CD14-positive monocyte (primary cell): ENCODE data around the gene XYLT1. TPM values are rescaled to one million over a fixed set of nuclear protein-coding genes. Genes with fewer than 3 reads are reported as not detected.

Experiments
- DNase-seq, 3 donors: peaks; one replicate each; pipeline ENCODE4 v3.0.0-alpha.2; 2011 to 2022
- H2AFZ ChIP-seq: 2 replicates; pipeline ENCODE4 v1.6.0; 2012; ENCODE audit warnings: mild to moderate bottlenecking, low read depth, low read length, inconsistent platforms; ENCODE audit not compliant: insufficient read depth, poor library complexity, severe bottlenecking
- H3K27ac ChIP-seq, 2 donors: 1 replicate in 1 of 2; 2 replicates in 1 of 2; pipeline ENCODE4 v1.5.1; 2012 to 2013; ENCODE audit warnings: low read length in 2 of 2, control low read depth in 1 of 2, inconsistent platforms in 1 of 2, low read depth in 1 of 2, mild to moderate bottlenecking in 1 of 2
- H3K27me3 ChIP-seq, 2 donors: one replicate each; pipeline versions ENCODE4 v1.6.0 to v1.6.1; 2011 to 2013; ENCODE audit warnings: low read length in 2 of 2; ENCODE audit not compliant: control insufficient read depth in 2 of 2, insufficient read depth in 2 of 2
- H3K36me3 ChIP-seq, 2 donors: replicated peaks in 1 of 2; 1 replicate in 1 of 2; 2 replicates in 1 of 2; pipeline versions ENCODE4 v1.5.1 to v1.6.1; 2012 to 2013; ENCODE audit warnings: low read length in 2 of 2, control low read depth in 1 of 2, inconsistent platforms in 1 of 2, mild to moderate bottlenecking in 1 of 2; ENCODE audit not compliant: insufficient read depth in 2 of 2, control insufficient read depth in 1 of 2
- H3K4me1 ChIP-seq, 2 donors: 1 replicate in 1 of 2; 2 replicates in 1 of 2; pipeline versions ENCODE4 v1.5.1 to v1.6.1; 2012 to 2013; ENCODE audit warnings: low read length in 2 of 2, control low read depth in 1 of 2, inconsistent platforms in 1 of 2, mild to moderate bottlenecking in 1 of 2, moderate library complexity in 1 of 2; ENCODE audit not compliant: insufficient read depth in 2 of 2, control insufficient read depth in 1 of 2
- H3K4me2 ChIP-seq: replicated peaks from 2 replicates; pipeline ENCODE3; 2012; ENCODE audit warnings: low read length, moderate library complexity, mild to moderate bottlenecking; ENCODE audit not compliant: poor library complexity, severe bottlenecking; ENCODE audit errors: extremely low read depth
- H3K4me3 ChIP-seq, 3 experiments: fragments of 200-600 bp in 1 of 3; sonication (generic) in 1 of 3; replicated peaks in 1 of 3; 1 replicate in 2 of 3; 2 replicates in 1 of 3; pipeline ENCODE4 v1.5.1; 2011 to 2013; ENCODE audit warnings: low read length in 3 of 3, mild to moderate bottlenecking in 3 of 3, control low read depth in 2 of 3, low read depth in 2 of 3, inconsistent platforms in 1 of 3, moderate library complexity in 1 of 3
- H3K79me2 ChIP-seq: 2 replicates; pipeline ENCODE4 v1.6.0; 2012; ENCODE audit warnings: mild to moderate bottlenecking, control low read depth, inconsistent platforms, low read length, moderate library complexity; ENCODE audit not compliant: insufficient read depth
- H3K9ac ChIP-seq: 2 replicates; pipeline ENCODE4 v1.6.0; 2017; ENCODE audit warnings: low read length, mild to moderate bottlenecking; ENCODE audit not compliant: insufficient read depth, poor library complexity, severe bottlenecking
- H3K9me3 ChIP-seq, 2 donors: replicated peaks in 1 of 2; 1 replicate in 1 of 2; 2 replicates in 1 of 2; pipeline versions ENCODE4 v1.5.1 to v1.6.1; 2012 to 2013; ENCODE audit warnings: low read length in 2 of 2, control low read depth in 1 of 2; ENCODE audit not compliant: control insufficient read depth in 1 of 2, insufficient read depth in 1 of 2
- H4K20me1 ChIP-seq: 2 replicates; pipeline ENCODE4 v1.6.0; 2012; ENCODE audit warnings: mild to moderate bottlenecking, low read length, control low read depth, moderate library complexity; ENCODE audit not compliant: insufficient read depth
- H3K27ac Mint-ChIP-seq, 7 donors: one replicate each; pipeline ENCODE4 v1.8.0; 2020; ENCODE audit warnings: mild to moderate bottlenecking in 7 of 7, mixed read lengths in 7 of 7, moderate library complexity in 6 of 7, inconsistent platforms in 2 of 7
- H3K27me3 Mint-ChIP-seq, 3 donors: one replicate each; pipeline ENCODE4 v1.8.0; 2021 to 2022; ENCODE audit warnings: low read depth in 3 of 3, mild to moderate bottlenecking in 3 of 3, mixed read lengths in 3 of 3, moderate library complexity in 3 of 3, inconsistent platforms in 1 of 3
- H3K36me3 Mint-ChIP-seq, 2 donors: one replicate each; pipeline ENCODE4 v1.8.0; 2020; ENCODE audit warnings: mixed read lengths in 2 of 2, inconsistent platforms in 1 of 2, mild to moderate bottlenecking in 1 of 2
- H3K4me1 Mint-ChIP-seq: one replicate; pipeline ENCODE4 v1.8.0; 2020; ENCODE audit warnings: mild to moderate bottlenecking, mixed read lengths
- H3K4me3 Mint-ChIP-seq, 2 donors: one replicate each; pipeline ENCODE4 v1.8.0; 2020; ENCODE audit warnings: mild to moderate bottlenecking in 2 of 2, mixed read lengths in 2 of 2, moderate library complexity in 1 of 2
- H3K9me3 Mint-ChIP-seq, 7 donors: one replicate each; pipeline ENCODE4 v1.8.0; 2020 to 2022; ENCODE audit warnings: mixed read lengths in 7 of 7, mild to moderate bottlenecking in 6 of 7, moderate library complexity in 6 of 7, inconsistent platforms in 2 of 7
- WGBS: methylation state at CpG from one replicate; pipeline ENCODE4 v1.1.5; 2013; ENCODE audit warnings: missing lambda C conversion rate; ENCODE audit not compliant: insufficient coverage; 5-methylcytosine and 5-hydroxymethylcytosine counted together
- intact Hi-C, 2 donors: fragments of 100-400 bp; cut with micrococcal nuclease; formaldehyde crosslinking; loops; one replicate each; pipeline versions ENCODE4 v1.15.0 to v1.15.1; 2023
- polyA plus RNA-seq, 3 donors: library from polyadenylated mRNA; depleted of rRNA in 1 of 3; unstranded in 2 of 3; stranded (reverse) in 1 of 3; fragments of 300-500 nt in 2 of 3; fragments of >200 nt in 1 of 3; fragmentation: Illumina TruSeq in 2 of 3; gene quantifications; 1 replicate in 2 of 3; 2 replicates in 1 of 3; pipeline ENCODE4 v1.2.3, GENCODE V29; 2012 to 2021
- TF ChIP-seq, protein P1 (sequence below): fragments of 200-600 bp; IDR thresholded peaks from one replicate; pipeline ENCODE4 v1.8.0; 2022; ENCODE audit warnings: antibody characterized with exemption, mild to moderate bottlenecking

Gene XYLT1
- polyA plus RNA-seq, 3 donors = 0.51 to 9.4 (median 1.6) TPM

DNA sequence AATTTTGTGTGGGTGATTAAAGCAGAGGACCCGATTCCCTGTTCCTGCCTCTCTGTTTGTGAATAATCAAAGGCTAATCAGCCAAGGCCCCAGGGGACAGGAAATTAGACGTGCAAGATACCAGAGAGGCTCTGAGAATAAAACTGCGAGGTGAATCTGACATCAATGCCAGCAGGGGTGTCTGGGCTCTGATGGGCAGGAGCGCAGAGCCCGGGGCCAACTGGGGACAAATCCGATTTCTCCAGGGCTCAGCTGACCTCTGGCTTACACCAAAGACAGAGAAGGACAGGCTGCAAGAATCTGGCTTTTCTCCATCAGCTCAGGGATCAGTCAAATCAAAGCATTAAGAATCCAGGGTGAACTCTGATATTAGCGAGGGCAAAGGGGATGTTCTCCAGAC is 174.3 kb downstream of the XYLT1 start:
- Mint-ChIP-seq H3K9me3 (no peaks in the 10 kb centered on the region), H3K27me3 (peaks cover 0 to 1% (median 0%) of the 10 kb centered on the region in 3 donors), H3K4me3 (no peak overlapping the region), H3K27ac (peak overlapping the region in 1 of 7 donors; percentile 56), H3K4me1 (peaks cover 31% of the 10 kb centered on the region), H3K36me3 (peaks cover 5 to 7% of the 10 kb centered on the region in 2 donors)
- TF ChIP-seq, protein P1, sequence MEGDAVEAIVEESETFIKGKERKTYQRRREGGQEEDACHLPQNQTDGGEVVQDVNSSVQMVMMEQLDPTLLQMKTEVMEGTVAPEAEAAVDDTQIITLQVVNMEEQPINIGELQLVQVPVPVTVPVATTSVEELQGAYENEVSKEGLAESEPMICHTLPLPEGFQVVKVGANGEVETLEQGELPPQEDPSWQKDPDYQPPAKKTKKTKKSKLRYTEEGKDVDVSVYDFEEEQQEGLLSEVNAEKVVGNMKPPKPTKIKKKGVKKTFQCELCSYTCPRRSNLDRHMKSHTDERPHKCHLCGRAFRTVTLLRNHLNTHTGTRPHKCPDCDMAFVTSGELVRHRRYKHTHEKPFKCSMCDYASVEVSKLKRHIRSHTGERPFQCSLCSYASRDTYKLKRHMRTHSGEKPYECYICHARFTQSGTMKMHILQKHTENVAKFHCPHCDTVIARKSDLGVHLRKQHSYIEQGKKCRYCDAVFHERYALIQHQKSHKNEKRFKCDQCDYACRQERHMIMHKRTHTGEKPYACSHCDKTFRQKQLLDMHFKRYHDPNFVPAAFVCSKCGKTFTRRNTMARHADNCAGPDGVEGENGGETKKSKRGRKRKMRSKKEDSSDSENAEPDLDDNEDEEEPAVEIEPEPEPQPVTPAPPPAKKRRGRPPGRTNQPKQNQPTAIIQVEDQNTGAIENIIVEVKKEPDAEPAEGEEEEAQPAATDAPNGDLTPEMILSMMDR = no peak
- Histone ChIP-seq H4K20me1 (peaks cover 25% of the 10 kb centered on the region), H3K9me3 (no peaks in the 10 kb centered on the region), H3K27ac (no peak overlapping the region), H3K79me2 (peaks cover 30% of the 10 kb centered on the region), H3K4me1 (peaks cover 20 to 23% of the 10 kb centered on the region in 2 donors), H3K36me3 (no peaks in the 10 kb centered on the region), H3K27me3 (no peaks in the 10 kb centered on the region), H2AFZ (no peak overlapping the region), H3K9ac (no peak overlapping the region), H3K4me3 (no peak overlapping the region), H3K4me2 (no peak overlapping the region)
- WGBS = 96% methylated on average over 6 of the region's 7 CpGs
- no peak for DNase-seq
- intact Hi-C loops = loop anchor here in 1 of 2 donors (5.0 kb wide), 1 partner anchor 39 kb away; no protein-coding TSS in a partner anchor

DNA sequence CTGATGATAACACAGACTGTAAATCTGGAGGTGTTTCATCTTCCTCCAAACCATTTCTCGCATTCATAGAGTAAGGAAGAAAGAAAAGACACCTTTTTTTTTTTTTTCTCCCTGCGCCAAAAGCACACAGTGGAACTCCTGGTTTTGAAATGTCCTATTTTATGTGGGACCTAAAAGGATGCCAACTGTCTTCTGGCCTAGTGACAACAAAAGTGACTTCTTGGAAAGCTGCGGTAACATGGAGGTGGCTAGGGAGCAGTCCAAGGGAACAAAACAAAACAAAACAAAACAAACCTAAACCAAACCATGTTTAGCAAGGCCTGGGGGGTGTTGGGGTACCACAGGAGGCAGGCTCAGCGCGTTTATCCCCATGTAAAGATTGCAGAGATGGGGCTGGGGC is 174.8 kb downstream of the XYLT1 start:
- H2AFZ ChIP-seq = no peak overlapping the region
- H3K4me3 Mint-ChIP-seq = no peak overlapping the region
- no peaks in the 10 kb centered on the region for H3K36me3 ChIP-seq
- WGBS = no CpG with 5 or more reads among the region's 5 CpGs
- H3K9me3 Mint-ChIP-seq = no peaks in the 10 kb centered on the region
- H3K27me3 ChIP-seq = no peaks in the 10 kb centered on the region
- H3K27ac Mint-ChIP-seq = peak overlapping the region in 2 of 7 donors; percentile 67 to 71
- H3K79me2 ChIP-seq = peaks cover 31% of the 10 kb centered on the region
- H3K9ac ChIP-seq = no peak overlapping the region
- TF ChIP-seq, protein P1 = no peak
- no peak overlapping the region for H3K4me3 ChIP-seq
- H3K4me1 ChIP-seq = peaks cover 16 to 18% of the 10 kb centered on the region in 2 donors
- no peak overlapping the region for H3K27ac ChIP-seq
- peaks cover 0 to 1% (median 0%) of the 10 kb centered on the region in 3 donors for H3K27me3 Mint-ChIP-seq
- DNase-seq = no peak
- peaks cover 5 to 7% of the 10 kb centered on the region in 2 donors for H3K36me3 Mint-ChIP-seq
- H3K9me3 ChIP-seq = no peaks in the 10 kb centered on the region
- peaks cover 32% of the 10 kb centered on the region for H3K4me1 Mint-ChIP-seq
- no peak overlapping the region for H3K4me2 ChIP-seq
- H4K20me1 ChIP-seq = peaks cover 30% of the 10 kb centered on the region
- intact Hi-C loops = loop anchor here in 1 of 2 donors (5.0 kb wide), 1 partner anchor 39 kb away; no protein-coding TSS in a partner anchor
